ENCODE measurements around the gene ZFAND3.

The ZFAND3 gene

GRCh38 chr6:38056361-38056760 lies 236.8 kb downstream of the ZFAND3 start:
- DNase-seq, result no peak

- peak; percentile 33 to 53 for DNase-seq
Observed at GRCh38 chr6:38057994-38058393, 238.5 kb downstream of the ZFAND3 start.

- no peak for DNase-seq
Observed at GRCh38 chr6:38062066-38062465, 242.5 kb downstream of the ZFAND3 start.

- no peak for DNase-seq
Observed at GRCh38 chr6:38063973-38064372, 244.4 kb downstream of the ZFAND3 start.

GRCh38 chr6:38064431-38064830 lies 244.9 kb downstream of the ZFAND3 start:
- no peak for DNase-seq

GRCh38 chr6:38065734-38066305 lies 246.3 kb downstream of the ZFAND3 start:
- DNase-seq, result no peak

- no peak for DNase-seq
Observed at GRCh38 chr6:38067263-38067980, 247.9 kb downstream of the ZFAND3 start.

- peak; percentile 12 to 35 for DNase-seq
Observed at GRCh38 chr6:38068854-38069590, 249.5 kb downstream of the ZFAND3 start.

- no peak for DNase-seq
Observed at GRCh38 chr6:38077488-38078030, 258.0 kb downstream of the ZFAND3 start.

- DNase-seq, result no peak
Observed at GRCh38 chr6:38078671-38079070, 259.1 kb downstream of the ZFAND3 start.

- DNase-seq, result no peak
Observed at GRCh38 chr6:38079107-38079506, 259.6 kb downstream of the ZFAND3 start.

- no peak for DNase-seq
Observed at GRCh38 chr6:38079537-38079936, 260.0 kb downstream of the ZFAND3 start.

GRCh38 chr6:38080360-38080759 lies 260.8 kb downstream of the ZFAND3 start:
- no peak for DNase-seq

- DNase-seq, result no peak
Observed at GRCh38 chr6:38080889-38081288, 261.4 kb downstream of the ZFAND3 start.

GRCh38 chr6:38085031-38085430 lies 265.5 kb downstream of the ZFAND3 start:
- no peak for DNase-seq

- DNase-seq, result no peak
Observed at GRCh38 chr6:38086346-38086745, 266.8 kb downstream of the ZFAND3 start.

- no peak for DNase-seq
Observed at GRCh38 chr6:38088010-38088409, 268.5 kb downstream of the ZFAND3 start.

GRCh38 chr6:38088829-38089228 lies 269.3 kb downstream of the ZFAND3 start:
- no peak for DNase-seq

GRCh38 chr6:38091613-38092012 lies 272.1 kb downstream of the ZFAND3 start:
- DNase-seq, result no peak

- no peak for DNase-seq
Observed at GRCh38 chr6:38092465-38092864, 272.9 kb downstream of the ZFAND3 start.

GRCh38 chr6:38092964-38093363 lies 273.4 kb downstream of the ZFAND3 start:
- no peak for DNase-seq

- DNase-seq, result no peak
Observed at GRCh38 chr6:38095054-38095453, 275.5 kb downstream of the ZFAND3 start.

GRCh38 chr6:38099221-38099620 lies 279.7 kb downstream of the ZFAND3 start:
- DNase-seq, result no peak

GRCh38 chr6:38100380-38100779 lies 280.9 kb downstream of the ZFAND3 start:
- DNase-seq, result no peak
